Left lung (tissue), 10 donors: Measurements from ENCODE around the gene BCOR. TPM values are rescaled to one million over a fixed set of nuclear protein-coding genes. Genes with fewer than 3 reads are reported as not detected.

Experiments used
- ATAC-seq: fragments of 200-7000 bp; cut with Tn5 transposase; one replicate; pipeline ENCODE4 v1.9.1; 2020; ENCODE audit warnings: moderate library complexity
- DNase-seq, 4 donors: peaks; one replicate each; pipeline ENCODE4 v3.0.0-alpha.2; 2013 to 2020
- H3K27ac ChIP-seq, 2 donors: fragments of 200-600 bp; sonication (generic) in 1 of 2; one replicate each; pipeline versions ENCODE4 v1.5.0 to v1.8.0; 2020 to 2021
- H3K27me3 ChIP-seq, 2 donors: fragments of 200-600 bp; sonication (generic) in 1 of 2; one replicate each; pipeline versions ENCODE4 v1.5.0 to v1.8.0; 2020 to 2021
- H3K36me3 ChIP-seq, 2 donors: fragments of 200-600 bp; sonication (generic) in 1 of 2; one replicate each; pipeline versions ENCODE4 v1.5.0 to v1.8.0; 2020 to 2021
- H3K4me1 ChIP-seq, 2 donors: fragments of 200-600 bp; one replicate each; pipeline ENCODE4 v1.8.0; 2021
- H3K4me3 ChIP-seq, 2 donors: fragments of 200-600 bp; sonication (generic) in 1 of 2; one replicate each; pipeline versions ENCODE4 v1.5.0 to v1.8.0; 2020 to 2021; ENCODE audit warnings: mild to moderate bottlenecking in 1 of 2
- H3K9me3 ChIP-seq, 2 donors: fragments of 200-600 bp; sonication (generic) in 1 of 2; one replicate each; pipeline versions ENCODE4 v1.5.0 to v1.8.0; 2020 to 2021
- intact Hi-C, 2 donors: fragments of 100-400 bp; cut with DNase I; formaldehyde crosslinking; loops; one replicate each; pipeline versions ENCODE4 v1.11.2 to v1.14.2; 2022
- polyA plus RNA-seq, 6 donors: library from polyadenylated mRNA; unstranded; fragments of 120-200 nt; gene quantifications; one replicate each; pipeline ENCODE4 v1.2.1, GENCODE V29; 2013; ENCODE audit not compliant: insufficient read length in 6 of 6
- total RNA-seq, 2 donors: library from RNA; stranded (reverse); fragmentation: NEBNext Ultra II Directional; extraction: Animal tissue kit (Norgen Biotek cat#: 25700); gene quantifications; one replicate each; pipeline ENCODE4 v1.2.1, GENCODE V29; 2021
- TF ChIP-seq, protein P1 (sequence below), 2 donors: fragments of 200-600 bp; sonication (generic) in 1 of 2; IDR thresholded peaks; one replicate each; pipeline versions ENCODE4 v1.5.0 to v1.8.0; 2021; ENCODE audit warnings: antibody characterized with exemption in 2 of 2
- donor health status: DM: no; HTN: yes; CAD: no.
- donor health status: DM: no; HTN: no; CAD: no.

BCOR gene
- total and polyA plus RNA-seq, 8 donors = 19.0 to 65.1 (median 60.9) TPM

DNA sequence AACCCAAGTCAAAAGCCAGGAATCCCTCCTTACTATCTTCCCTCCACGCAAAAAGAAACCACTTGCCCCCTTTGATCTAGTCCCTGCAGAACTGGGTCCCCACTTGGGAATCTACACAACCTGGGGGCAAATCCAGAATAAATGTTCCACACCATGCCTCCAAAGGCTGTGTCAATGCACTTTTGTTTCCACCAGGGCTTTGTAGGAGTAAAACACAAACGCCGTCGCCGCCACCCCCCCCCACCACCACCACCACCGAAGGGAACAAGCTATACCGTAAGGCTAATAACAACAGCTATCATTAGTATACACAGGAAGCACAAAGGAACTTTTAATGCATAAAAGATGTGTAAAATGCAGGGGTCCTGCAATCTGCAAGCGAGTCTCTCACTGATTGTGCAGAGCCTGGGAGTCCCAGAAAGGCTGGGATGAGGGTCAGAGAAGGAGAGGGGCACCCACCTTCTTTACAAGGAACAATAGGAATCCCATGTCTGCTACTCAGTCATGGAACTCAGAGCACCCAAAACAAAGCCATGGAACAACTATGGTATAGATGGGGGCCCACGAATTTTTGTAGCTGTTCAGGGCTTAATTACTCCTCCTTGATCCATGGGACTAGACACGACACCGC is 13.2 kb downstream of the BCOR start:
- no peak for DNase-seq
- Histone ChIP-seq H3K9me3 (no peaks in the 10 kb centered on the region), H3K27ac (no peak overlapping the region), H3K36me3 (no peaks in the 10 kb centered on the region), H3K4me3 (no peak overlapping the region), H3K4me1 (peaks cover 0 to 62% of the 10 kb centered on the region in 2 donors), H3K27me3 (peaks cover 0 to 19% of the 10 kb centered on the region in 2 donors)
- intact Hi-C loops = no loop called here
- no peak for ATAC-seq
- TF ChIP-seq, protein P1, sequence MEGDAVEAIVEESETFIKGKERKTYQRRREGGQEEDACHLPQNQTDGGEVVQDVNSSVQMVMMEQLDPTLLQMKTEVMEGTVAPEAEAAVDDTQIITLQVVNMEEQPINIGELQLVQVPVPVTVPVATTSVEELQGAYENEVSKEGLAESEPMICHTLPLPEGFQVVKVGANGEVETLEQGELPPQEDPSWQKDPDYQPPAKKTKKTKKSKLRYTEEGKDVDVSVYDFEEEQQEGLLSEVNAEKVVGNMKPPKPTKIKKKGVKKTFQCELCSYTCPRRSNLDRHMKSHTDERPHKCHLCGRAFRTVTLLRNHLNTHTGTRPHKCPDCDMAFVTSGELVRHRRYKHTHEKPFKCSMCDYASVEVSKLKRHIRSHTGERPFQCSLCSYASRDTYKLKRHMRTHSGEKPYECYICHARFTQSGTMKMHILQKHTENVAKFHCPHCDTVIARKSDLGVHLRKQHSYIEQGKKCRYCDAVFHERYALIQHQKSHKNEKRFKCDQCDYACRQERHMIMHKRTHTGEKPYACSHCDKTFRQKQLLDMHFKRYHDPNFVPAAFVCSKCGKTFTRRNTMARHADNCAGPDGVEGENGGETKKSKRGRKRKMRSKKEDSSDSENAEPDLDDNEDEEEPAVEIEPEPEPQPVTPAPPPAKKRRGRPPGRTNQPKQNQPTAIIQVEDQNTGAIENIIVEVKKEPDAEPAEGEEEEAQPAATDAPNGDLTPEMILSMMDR (IDR thresholded peaks at IDR 0.05) = no peak

DNA sequence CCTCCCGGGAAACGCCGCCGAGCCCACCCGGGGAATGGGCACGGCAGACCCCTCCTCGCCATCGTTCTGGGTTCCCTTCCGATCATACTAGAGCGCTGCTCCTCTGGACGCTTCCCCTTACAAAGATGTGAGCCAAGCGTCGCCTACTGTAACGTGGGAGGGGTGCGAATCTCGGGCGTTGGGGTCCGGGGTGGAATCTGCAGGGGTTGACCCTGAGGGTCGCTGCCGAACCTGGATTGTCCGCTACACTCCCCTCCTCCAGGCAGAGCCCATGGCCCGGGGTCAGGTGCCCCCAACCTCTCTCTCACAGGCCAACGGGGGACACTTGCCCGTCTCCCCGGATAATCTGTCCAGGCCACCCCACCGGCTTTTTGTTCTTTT is 13.8 kb downstream of the BCOR start:
- no peak for DNase-seq
- TF ChIP-seq, protein P1 (IDR thresholded peaks at IDR 0.05) = no peak
- intact Hi-C loops = no loop called here
- Histone ChIP-seq H3K27ac (no peak overlapping the region), H3K27me3 (peaks cover 0 to 13% of the 10 kb centered on the region in 2 donors), H3K36me3 (no peaks in the 10 kb centered on the region), H3K4me1 (peaks cover 0 to 58% of the 10 kb centered on the region in 2 donors), H3K9me3 (no peaks in the 10 kb centered on the region), H3K4me3 (peak overlapping the region; percentile 9 to 39)
- no peak for ATAC-seq

DNA sequence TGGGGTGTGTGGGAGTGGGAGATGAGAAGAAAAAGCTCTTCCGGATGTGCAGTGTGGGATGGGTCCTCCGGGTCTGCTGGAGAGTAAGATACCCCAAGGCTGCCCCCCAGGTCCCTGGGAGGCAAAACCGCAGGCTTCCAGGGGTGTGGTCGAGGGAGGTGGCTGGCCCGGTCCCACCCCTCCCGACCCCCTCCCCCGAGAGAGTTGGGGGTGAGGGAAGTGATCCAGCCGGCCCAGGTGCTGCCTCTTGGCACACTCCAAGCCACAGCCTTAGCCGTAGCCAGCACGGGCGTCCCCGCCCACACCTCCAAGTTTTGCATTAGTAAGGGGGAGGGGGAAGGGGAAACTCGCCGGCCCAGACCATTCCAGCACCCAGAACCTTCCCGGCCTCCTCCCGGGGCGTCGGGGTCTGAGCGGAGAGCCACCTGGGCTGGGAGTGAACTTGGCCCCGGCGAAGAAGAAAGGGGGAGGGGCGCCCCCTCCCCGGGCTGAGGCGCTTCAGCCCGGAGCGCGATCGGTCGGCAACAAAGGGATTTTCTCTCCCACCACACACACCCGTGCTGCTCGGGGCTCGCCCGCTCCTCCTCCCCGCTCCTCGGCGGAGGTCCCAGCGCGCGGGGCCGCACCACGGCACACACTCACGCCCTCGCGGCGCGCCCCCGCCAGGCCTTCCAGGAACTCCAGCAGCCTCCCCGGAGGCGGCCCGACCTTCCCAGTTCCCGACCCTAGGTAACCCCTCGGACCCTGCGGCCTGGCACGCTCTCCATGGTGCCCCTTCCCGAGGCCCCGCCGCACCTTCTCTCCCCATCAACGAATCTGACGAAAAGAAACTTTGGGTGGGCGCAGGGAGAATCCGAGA is 14.4 kb downstream of the BCOR start:
- intact Hi-C loops = no loop called here
- Histone ChIP-seq H3K4me3 (peak overlapping the region; percentile 9 to 39), H3K4me1 (peaks cover 0 to 52% of the 10 kb centered on the region in 2 donors), H3K27ac (no peak overlapping the region), H3K36me3 (no peaks in the 10 kb centered on the region), H3K9me3 (no peaks in the 10 kb centered on the region), H3K27me3 (peaks cover 0 to 13% of the 10 kb centered on the region in 2 donors)
- DNase-seq (peak in 2 of 4 donors; percentile 61 to 76), ATAC-seq (peak; percentile 70)
- TF ChIP-seq, protein P1 (IDR thresholded peaks at IDR 0.05) = no peak

DNA sequence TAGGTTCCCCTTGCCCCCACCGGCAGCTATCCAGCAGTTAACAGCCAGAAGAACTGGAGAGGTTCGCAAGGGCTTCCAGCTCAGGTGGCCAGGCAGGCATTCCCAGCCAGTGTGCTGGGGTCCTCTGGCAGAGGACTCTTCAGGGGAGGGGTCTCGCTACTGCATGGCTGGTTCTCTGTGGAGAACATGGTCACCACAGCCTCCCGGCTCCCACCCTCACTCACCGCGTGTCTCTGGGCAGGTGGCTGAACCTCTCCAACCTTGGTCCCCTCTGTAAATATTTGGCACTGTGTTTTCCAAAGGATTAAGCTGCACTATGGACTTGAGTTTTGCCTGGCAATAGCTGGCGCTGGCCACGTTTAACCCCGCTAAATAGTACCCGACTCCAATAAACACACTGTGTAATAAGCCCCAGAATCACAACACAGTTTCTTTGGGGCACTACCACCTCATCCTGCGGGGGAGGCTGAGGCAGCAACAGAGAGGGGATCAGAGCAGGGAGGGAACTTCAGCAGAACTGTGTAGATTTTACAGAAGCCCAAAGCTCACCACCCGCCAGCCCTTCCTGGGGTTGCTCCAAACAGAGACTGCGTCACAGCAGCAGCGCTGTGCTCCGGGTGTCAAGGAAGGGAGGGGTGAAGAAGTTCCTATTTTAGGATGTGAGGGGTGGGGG is 15.2 kb downstream of the BCOR start:
- ATAC-seq (peak; percentile 24), DNase-seq (peak in 1 of 4 donors; percentile 81)
- Histone ChIP-seq H3K36me3 (no peaks in the 10 kb centered on the region), H3K4me1 (peaks cover 0 to 45% of the 10 kb centered on the region in 2 donors), H3K4me3 (peak overlapping the region in 1 of 2 donors; percentile 39), H3K27ac (no peak overlapping the region), H3K9me3 (no peaks in the 10 kb centered on the region), H3K27me3 (peaks cover 0 to 13% of the 10 kb centered on the region in 2 donors)
- intact Hi-C loops = no loop called here
- TF ChIP-seq, protein P1 (IDR thresholded peaks at IDR 0.05) = no peak

DNA sequence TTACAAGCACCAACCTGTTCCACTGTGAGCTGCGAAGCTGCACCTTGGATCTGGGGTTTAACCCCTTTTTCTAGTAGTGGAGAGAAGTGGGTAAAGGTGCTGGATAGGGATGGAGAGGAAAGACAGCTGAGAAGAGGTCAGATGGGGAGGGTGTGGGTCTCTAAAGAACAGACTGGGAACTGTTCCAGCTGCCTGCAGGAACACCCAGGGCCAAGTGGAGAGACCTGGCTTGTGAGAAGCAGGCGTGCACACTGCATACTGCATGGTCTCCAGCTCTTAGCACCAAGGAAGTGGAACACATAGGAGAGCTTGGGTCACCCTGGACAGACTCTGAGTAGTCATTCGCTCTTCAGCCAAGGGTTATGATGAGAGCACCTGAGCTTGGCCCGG is 16.1 kb downstream of the BCOR start:
- intact Hi-C loops = no loop called here
- H3K4me3 ChIP-seq = no peak overlapping the region
- H3K4me1 ChIP-seq = peaks cover 0 to 37% of the 10 kb centered on the region in 2 donors
- ATAC-seq (peak; percentile 36), DNase-seq (no peak)
- peaks cover 0 to 13% of the 10 kb centered on the region in 2 donors for H3K27me3 ChIP-seq
- TF ChIP-seq, protein P1 (IDR thresholded peaks at IDR 0.05) = no peak
- H3K36me3 ChIP-seq = no peaks in the 10 kb centered on the region
- H3K9me3 ChIP-seq = no peaks in the 10 kb centered on the region
- H3K27ac ChIP-seq = no peak overlapping the region
